Stimulated activated naive CD4-positive, alpha-beta T cell treated with Interleukin-2 at 50 U/mL for 16 hours (primary cell): ENCODE data around the gene COL20A1.

ENCODE experiments used
- DNase-seq: peaks from one replicate; lab custom pipeline; 2025; lab: John Stamatoyannopoulos, UW

Gene COL20A1

DNA sequence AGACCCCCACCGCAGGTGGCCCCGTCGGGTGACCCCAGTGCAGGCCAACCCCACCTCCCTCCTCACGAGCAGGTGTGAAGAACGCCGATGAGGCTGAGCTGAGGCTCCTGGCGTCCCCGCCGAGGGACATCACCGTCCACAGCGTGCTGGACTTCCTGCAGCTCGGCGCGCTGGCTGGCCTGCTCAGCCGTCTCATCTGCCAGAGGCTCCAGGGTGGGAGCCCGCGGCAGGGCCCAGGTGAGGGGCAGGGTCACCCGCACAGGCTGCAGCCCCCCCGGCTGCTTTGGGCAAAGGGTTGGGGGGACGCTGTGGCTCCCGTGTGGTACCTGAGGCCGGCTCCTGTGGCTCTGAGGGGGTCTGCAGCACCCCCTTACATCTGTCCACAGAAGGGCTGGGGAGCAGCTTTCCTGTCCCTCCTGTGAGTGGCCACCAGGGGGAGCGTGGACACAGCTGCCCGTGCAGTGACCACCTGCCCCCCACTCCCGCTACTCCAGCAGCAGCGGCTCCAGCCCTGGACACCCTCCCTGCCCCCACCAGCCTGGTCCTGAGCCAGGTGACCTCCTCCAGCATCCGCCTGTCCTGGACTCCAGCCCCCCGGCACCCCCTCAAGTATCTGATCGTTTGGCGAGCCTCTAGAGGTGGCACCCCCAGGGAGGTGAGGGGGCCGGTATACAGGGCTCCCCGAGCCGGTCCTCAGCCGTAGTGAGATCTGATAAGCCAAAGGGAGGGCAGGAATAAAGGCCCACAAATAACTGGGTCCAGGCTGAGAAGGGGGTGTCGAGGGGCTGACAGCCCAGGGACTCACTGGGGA, 16.5 kb downstream of the COL20A1 start:
- DNase-seq = no peak

- DNase-seq = no peak
These were observed 17.4 kb downstream of the COL20A1 start for GRCh38 chr20:63310265-63310991.

DNA sequence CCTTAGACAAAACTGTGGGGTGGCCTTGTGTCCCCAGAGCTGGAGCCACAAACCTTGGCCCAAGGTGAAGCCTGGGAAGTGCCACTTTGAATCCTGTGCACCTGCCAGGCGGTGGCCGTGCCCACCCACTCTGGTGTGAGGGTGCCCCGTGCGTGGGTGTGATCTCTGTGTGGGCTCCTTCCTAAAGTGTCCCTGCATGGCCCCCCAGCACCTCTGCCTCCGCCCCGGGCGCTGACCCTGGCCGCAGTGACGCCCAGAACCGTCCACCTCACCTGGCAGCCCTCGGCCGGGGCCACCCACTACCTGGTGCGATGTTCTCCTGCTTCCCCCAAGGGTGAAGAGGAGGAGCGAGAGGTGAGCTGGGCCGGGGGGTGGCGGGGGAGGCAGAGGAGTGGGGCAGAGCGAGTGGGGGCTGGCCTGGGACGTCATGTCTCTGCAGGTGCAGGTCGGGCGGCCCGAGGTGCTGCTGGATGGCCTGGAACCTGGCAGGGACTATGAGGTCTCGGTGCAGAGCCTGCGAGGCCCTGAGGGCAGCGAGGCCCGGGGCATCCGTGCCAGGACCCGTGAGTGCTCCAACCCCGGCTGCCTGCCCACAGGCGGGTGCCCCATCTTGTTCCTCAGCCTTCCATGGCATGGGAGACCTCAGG, 18.3 kb downstream of the COL20A1 start:
- no peak for DNase-seq

- DNase-seq = no peak
These were observed 18.9 kb downstream of the COL20A1 start for GRCh38 chr20:63311833-63312243.

- DNase-seq = no peak
These were observed 19.3 kb downstream of the COL20A1 start for GRCh38 chr20:63312273-63312672.

DNA sequence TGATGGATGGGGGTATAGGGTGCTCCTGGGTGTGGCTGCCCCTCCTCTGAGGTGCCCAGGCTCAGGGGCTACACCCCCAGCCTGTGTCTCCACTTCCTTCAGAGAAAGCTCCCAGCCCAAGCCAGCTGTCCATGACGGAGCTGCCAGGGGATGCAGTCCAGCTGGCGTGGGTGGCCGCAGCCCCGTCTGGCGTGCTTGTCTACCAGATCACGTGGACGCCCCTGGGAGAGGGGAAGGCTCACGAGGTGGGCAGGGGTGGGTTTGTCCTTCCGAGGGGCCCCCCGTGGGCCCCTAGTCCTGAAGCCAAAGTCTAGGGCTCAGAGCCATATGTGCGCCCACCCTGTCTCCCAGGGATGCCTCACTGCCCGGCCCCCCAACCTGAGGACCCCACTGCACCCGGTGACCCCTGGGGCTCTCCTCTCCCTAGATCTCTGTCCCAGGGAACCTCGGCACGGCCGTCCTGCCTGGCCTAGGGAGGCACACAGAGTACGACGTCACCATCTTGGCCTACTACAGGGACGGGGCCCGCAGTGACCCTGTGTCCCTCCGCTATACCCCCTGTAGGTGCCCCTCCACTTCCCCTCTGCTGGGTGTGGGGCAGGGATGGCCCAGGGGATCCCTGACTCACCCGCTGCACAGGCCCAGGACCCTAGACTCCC, 19.8 kb downstream of the COL20A1 start:
- no peak for DNase-seq

- DNase-seq = no peak
These were observed 20.5 kb downstream of the COL20A1 start for GRCh38 chr20:63313349-63314014.

GRCh38 chr20:63314015-63314471, 21.1 kb downstream of the COL20A1 start:
- DNase-seq = no peak

- DNase-seq = no peak
These were observed 21.7 kb downstream of the COL20A1 start for GRCh38 chr20:63314566-63315239.

DNA sequence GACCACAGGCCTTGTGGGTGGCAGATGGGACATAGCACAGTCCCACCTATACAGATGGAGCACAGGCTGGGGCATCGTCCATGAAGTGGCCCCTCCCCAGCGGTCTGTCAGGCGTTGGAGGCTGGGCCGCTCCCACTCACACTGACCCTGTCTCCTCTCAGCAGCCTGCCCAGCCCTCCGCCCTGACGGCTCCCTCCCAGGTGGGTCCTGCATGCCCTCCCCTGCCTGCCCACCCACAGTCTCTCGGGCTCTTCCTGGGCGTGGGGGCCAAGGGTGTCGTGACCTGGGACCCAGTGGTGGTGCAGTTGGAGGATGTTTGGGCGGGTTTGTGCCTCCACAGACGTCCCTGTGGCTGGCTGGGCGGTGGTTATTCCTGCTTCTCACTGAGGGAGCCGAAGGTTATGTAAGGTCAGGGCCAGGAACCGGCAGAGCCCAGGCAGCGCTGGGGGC, 22.3 kb downstream of the COL20A1 start:
- DNase-seq = no peak

- no peak for DNase-seq
These were observed 22.9 kb downstream of the COL20A1 start for GRCh38 chr20:63315731-63316491.

GRCh38 chr20:63316502-63316921, 23.5 kb downstream of the COL20A1 start:
- DNase-seq = no peak

- DNase-seq = no peak
These were observed 24.1 kb downstream of the COL20A1 start for GRCh38 chr20:63317061-63317460.

- DNase-seq = no peak
These were observed 24.8 kb downstream of the COL20A1 start for GRCh38 chr20:63317601-63318291.

- no peak for DNase-seq
These were observed 25.6 kb downstream of the COL20A1 start for GRCh38 chr20:63318391-63319163.

- DNase-seq = no peak
These were observed 26.4 kb downstream of the COL20A1 start for GRCh38 chr20:63319164-63320040.

DNA sequence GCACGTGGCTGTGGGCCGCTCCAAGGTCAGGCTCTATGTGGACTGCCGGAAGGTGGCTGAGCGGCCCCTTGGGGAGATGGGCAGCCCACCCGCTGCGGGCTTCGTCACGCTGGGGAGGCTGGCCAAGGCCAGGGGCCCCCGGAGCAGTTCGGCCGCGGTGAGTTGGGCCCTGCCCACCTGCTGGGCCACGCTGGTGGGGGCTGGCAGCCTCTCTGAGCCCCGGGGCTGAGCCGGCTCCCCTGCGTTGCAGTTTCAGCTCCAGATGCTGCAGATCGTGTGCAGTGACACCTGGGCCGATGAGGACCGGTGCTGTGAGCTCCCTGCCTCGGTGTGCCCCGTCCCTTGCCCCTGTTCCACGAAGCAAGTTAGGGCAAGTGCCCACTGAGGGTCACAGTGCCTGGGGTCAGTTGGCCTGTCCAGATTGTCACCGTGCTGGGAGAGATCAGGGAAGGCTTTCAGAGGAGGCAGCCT, 27.1 kb downstream of the COL20A1 start:
- no peak for DNase-seq
